Calu3 (cell line): Measurements from ENCODE around the gene RASL11A. TPM values are rescaled to one million over a fixed set of nuclear protein-coding genes. Genes with fewer than 3 reads are reported as not detected.
"Not testable (repeated sequence)": the region's sequence is repeated elsewhere in the genome, so short reads cannot be mapped to it uniquely, and the experiment has no call there.

Experiments used
- BruUV-seq: library from RNA; stranded (reverse); fragments of 400-500 nt; replicated peaks from 2 replicates; lab custom pipeline; 2021; lab: Mats Ljungman, UMichigan
- CTCF ChIA-PET: fragments of 300-600 bp; sonication (Branson Sonifier 250); formaldehyde crosslinking; loops from one replicate; lab custom pipeline; 2022; ENCODE audit warnings: antibody characterized with exemption; lab: Charles Lee
- DNase-seq: peaks from one replicate; pipeline ENCODE4 v3.0.0; 2022
- H3K27ac Mint-ChIP-seq: one replicate; pipeline ENCODE4 v1.8.0; 2022; ENCODE audit warnings: mixed read lengths; ENCODE audit not compliant: unreplicated experiment
- H3K27me3 Mint-ChIP-seq: one replicate; pipeline ENCODE4 v1.8.0; 2022; ENCODE audit warnings: mixed read lengths; ENCODE audit not compliant: unreplicated experiment
- H3K36me3 Mint-ChIP-seq: one replicate; pipeline ENCODE4 v1.8.0; 2022; ENCODE audit warnings: mild to moderate bottlenecking, moderate library complexity, mixed read lengths; ENCODE audit not compliant: insufficient read depth, unreplicated experiment
- H3K4me1 Mint-ChIP-seq: one replicate; pipeline ENCODE4 v1.8.0; 2022; ENCODE audit warnings: mild to moderate bottlenecking, low read depth, mixed read lengths; ENCODE audit not compliant: unreplicated experiment
- H3K4me3 Mint-ChIP-seq: one replicate; pipeline ENCODE4 v1.8.0; 2022; ENCODE audit warnings: mild to moderate bottlenecking, low read depth, moderate library complexity, mixed read lengths; ENCODE audit not compliant: unreplicated experiment
- H3K9me3 Mint-ChIP-seq: one replicate; pipeline ENCODE4 v1.8.0; 2022; ENCODE audit warnings: low read depth, mixed read lengths; ENCODE audit not compliant: unreplicated experiment
- intact Hi-C: fragments of 100-400 bp; cut with micrococcal nuclease; formaldehyde crosslinking; loops from one replicate; pipeline ENCODE4 v1.10.0; 2022; ENCODE audit not compliant: unreplicated experiment
- total RNA-seq: library from RNA; stranded (reverse); gene quantifications from 2 replicates; pipeline ENCODE4 v1.2.3, GENCODE V29; 2022
- TF ChIP-seq, protein P1 (sequence below): fragments of 200-600 bp; IDR thresholded peaks from one replicate; pipeline ENCODE4 v1.8.0; 2022; ENCODE audit warnings: antibody characterized with exemption; ENCODE audit not compliant: unreplicated experiment

RASL11A gene
- total RNA-seq, 1 experiment from 2014 or later: 1.3 TPM

DNA sequence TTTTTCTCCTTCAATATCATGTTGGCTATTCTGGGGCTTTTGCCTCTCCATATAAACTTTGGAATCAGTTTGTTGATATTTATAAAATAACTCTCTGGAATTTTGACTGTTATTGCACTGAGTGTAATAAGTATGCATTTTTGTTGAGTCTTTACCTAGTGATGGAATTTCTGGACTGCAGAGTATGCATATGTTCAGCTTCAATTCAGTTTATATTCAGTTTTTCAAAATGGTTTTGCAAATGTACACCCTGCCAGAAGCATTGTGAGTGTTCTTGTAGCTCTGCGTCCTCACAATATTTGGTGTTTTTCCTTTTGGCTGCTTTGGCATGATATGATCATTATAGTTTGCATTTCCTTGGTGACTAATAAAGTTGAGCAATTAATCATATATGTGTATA is 43.1 kb downstream of the RASL11A start:
- TF ChIP-seq, protein P1, sequence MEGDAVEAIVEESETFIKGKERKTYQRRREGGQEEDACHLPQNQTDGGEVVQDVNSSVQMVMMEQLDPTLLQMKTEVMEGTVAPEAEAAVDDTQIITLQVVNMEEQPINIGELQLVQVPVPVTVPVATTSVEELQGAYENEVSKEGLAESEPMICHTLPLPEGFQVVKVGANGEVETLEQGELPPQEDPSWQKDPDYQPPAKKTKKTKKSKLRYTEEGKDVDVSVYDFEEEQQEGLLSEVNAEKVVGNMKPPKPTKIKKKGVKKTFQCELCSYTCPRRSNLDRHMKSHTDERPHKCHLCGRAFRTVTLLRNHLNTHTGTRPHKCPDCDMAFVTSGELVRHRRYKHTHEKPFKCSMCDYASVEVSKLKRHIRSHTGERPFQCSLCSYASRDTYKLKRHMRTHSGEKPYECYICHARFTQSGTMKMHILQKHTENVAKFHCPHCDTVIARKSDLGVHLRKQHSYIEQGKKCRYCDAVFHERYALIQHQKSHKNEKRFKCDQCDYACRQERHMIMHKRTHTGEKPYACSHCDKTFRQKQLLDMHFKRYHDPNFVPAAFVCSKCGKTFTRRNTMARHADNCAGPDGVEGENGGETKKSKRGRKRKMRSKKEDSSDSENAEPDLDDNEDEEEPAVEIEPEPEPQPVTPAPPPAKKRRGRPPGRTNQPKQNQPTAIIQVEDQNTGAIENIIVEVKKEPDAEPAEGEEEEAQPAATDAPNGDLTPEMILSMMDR: no peak
- H3K4me1 Mint-ChIP-seq: peaks cover 9% of the 10 kb centered on the region
- no peak overlapping the region for H3K4me3 Mint-ChIP-seq
- BruUV-seq: no TSS peak
- no peak overlapping the region for H3K27ac Mint-ChIP-seq
- CTCF ChIA-PET: no interaction called here
- H3K27me3 Mint-ChIP-seq: peaks cover 30% of the 10 kb centered on the region
- no peak for DNase-seq
- no peaks in the 10 kb centered on the region for H3K9me3 Mint-ChIP-seq
- no peaks in the 10 kb centered on the region for H3K36me3 Mint-ChIP-seq
- intact Hi-C loops: no loop called here

DNA sequence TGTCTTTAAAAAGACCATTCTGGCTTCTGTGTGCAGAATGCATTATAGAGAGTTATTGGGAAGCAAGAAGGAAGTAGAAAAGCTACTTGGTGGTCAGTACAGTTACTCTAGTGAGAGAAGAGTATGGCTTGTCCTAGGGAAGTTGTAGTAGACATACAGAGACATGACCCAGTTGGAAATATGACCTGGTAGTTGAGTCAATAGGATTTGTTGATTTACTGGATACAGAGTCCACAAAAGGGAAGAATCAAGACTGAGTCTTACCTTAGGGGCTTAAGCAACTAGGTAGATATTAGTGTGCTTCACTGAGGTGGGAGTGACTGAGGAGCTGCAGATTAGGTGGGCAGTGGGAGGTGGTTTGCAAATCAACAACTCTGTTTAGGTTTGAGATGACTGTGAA is 48.8 kb downstream of the RASL11A start:
- Mint-ChIP-seq H3K27me3 (peaks cover 78% of the 10 kb centered on the region), H3K27ac (no peak overlapping the region), H3K9me3 (no peaks in the 10 kb centered on the region), H3K4me3 (no peak overlapping the region), H3K4me1 (no peaks in the 10 kb centered on the region), H3K36me3 (no peaks in the 10 kb centered on the region)
- BruUV-seq: no TSS peak
- intact Hi-C loops: no loop called here
- CTCF ChIA-PET: no interaction called here
- no peak for DNase-seq
- TF ChIP-seq, protein P1: no peak

GRCh38 chr13:27321468-27322431 is 51.1 kb downstream of the RASL11A start:
- DNase-seq: no peak
- CTCF ChIA-PET: interaction anchor here (0.7 kb wide), 1 partner anchor 297 kb away, joined by 3 read pairs; no protein-coding TSS in a partner anchor
- TF ChIP-seq, protein P1: no peak
- Mint-ChIP-seq H3K27ac (no peak overlapping the region), H3K36me3 (no peaks in the 10 kb centered on the region), H3K27me3 (peaks cover 66% of the 10 kb centered on the region), H3K9me3 (no peaks in the 10 kb centered on the region), H3K4me3 (no peak overlapping the region), H3K4me1 (no peaks in the 10 kb centered on the region)
- intact Hi-C loops: no loop called here
- BruUV-seq: no TSS peak

GRCh38 chr13:27322443-27322842 is 51.8 kb downstream of the RASL11A start:
- H3K27me3 Mint-ChIP-seq: peaks cover 61% of the 10 kb centered on the region
- not testable (repeated sequence) for BruUV-seq, H3K4me1 Mint-ChIP-seq

More at GRCh38 chr13:27322443-27322842, 51.8 kb downstream of the RASL11A start:
- H3K9me3 Mint-ChIP-seq, intact Hi-C loops, H3K36me3 Mint-ChIP-seq, CTCF ChIA-PET, DNase-seq, H3K4me3 Mint-ChIP-seq, H3K27ac Mint-ChIP-seq: not testable (repeated sequence)

Other genes starting within 250 kb of the RASL11A start
- gene USP12, start 99.0 kb upstream of the RASL11A start, total RNA-seq: 20.6 and 20.8 TPM in 2 replicates
- gene RPL21, start 19.3 kb upstream of the RASL11A start, total RNA-seq: 379 and 434 TPM in 2 replicates
- 89.6 and 95.0 TPM in 2 replicates for gene GTF3A, start 153.8 kb downstream of the RASL11A start, total RNA-seq
- gene MTIF3, start 179.7 kb downstream of the RASL11A start, total RNA-seq: 21.5 and 25.1 TPM in 2 replicates